NOMO-1 (cell line): ENCODE results near the gene SLC24A4.
"Not testable (repeated sequence)": the region's sequence is repeated elsewhere in the genome, so short reads cannot be mapped to it uniquely, and the experiment has no call there.

Experiments used
- DNase-seq, 2 experiments: peaks; one replicate each; lab custom pipeline; 2025; ENCODE audit not compliant: unreplicated experiment in 2 of 2; lab: John Stamatoyannopoulos, UW

The SLC24A4 gene

GRCh38 chr14:92515546-92516343 lies 192.8 kb downstream of the SLC24A4 start:
- peak; percentile 17 to 77 for DNase-seq

- DNase-seq = no peak
Measured at GRCh38 chr14:92516344-92516965, 193.5 kb downstream of the SLC24A4 start.

DNA sequence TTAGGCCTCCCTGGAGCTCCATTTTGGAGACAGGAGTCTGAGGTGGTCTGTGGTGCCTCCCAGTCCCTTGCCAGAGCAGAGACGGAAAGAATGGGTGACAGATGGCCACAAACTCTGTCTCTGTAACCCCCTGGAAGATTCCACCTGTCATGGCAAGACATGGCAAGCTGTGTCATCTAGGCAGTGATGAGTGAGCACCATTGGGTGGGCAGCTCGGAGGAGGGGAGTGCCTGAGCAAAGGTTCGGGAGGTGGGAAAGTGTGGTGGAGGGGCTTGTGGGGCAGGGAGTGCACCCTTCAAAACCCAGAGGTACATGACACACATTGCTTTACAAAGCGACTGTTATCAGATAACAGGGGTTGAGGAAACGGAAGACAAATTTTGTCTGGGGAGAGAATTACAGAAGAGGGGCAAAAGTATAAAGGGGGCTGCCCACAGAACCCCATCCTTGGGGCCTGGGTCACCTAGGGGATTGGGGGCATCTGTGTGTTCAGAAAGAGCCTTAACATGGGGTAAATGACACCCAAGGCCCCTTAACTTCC lies 194.1 kb downstream of the SLC24A4 start:
- DNase-seq = no peak

DNA sequence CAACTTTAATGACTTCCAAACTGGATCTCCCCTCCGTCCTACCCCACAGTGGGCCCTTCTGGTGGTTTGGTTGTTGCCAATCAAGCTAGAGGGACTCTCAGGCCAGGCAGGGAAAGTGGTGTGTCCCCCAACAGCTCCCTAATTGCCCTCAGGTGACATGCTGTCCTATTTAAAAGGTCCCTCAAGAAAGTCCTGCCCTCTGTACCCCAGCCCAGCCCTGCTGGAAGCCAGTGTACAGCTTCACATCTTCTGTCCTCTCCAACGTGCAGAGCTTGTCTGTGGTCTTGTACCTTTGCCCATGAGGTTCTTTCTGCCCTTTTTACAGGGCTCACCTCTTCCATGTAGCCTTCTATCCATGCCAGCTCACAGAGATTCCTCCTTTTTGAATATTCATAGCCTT lies 194.8 kb downstream of the SLC24A4 start:
- DNase-seq = no peak

- DNase-seq = no peak
Measured at GRCh38 chr14:92519246-92520101, 196.5 kb downstream of the SLC24A4 start.

DNA sequence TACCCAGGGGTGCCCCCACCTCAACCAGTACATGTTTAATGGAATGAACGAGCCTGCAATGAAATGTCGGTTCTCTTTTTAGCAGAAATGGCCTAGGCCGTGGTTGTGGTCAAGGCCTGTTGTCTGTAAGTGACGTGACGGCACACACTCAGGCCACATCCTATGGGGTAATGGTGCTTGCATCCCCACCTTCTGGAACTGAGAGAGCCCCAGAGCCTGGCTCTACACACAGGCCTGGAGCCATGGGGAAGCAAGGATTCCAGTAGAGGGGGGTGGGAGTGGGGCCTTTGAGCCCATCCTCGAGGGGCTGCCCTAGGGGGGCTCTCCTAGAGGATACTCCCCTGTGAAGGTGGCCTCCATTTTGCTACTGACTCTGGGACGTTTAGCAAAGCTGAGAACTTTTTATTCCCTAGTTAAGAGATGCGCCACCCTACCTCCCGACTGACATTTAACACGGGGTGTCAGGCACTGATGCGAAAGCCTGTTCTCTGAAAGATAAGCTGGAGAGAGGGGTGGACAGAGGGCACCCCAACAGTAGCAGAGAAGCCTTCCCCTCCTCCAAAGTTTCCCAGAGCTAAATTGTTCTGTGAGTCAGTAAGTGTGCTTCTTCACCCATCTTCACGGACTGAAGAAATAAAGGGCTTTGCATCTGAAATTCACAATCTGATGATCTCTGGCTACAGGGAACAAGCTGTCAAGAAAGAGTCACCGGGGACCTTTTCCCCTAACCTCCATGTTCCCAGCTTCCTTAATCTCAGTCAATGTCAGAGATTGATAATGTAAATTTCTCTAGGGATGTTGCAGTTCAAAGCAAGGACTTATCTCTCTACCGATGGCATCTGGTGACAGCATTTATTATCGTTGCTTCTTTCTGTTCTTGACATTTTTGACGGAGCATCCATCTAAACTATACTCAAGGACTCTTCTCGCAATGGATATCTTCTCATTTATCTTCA lies 197.4 kb downstream of the SLC24A4 start:
- DNase-seq = peak; percentile 46 to 56

DNA sequence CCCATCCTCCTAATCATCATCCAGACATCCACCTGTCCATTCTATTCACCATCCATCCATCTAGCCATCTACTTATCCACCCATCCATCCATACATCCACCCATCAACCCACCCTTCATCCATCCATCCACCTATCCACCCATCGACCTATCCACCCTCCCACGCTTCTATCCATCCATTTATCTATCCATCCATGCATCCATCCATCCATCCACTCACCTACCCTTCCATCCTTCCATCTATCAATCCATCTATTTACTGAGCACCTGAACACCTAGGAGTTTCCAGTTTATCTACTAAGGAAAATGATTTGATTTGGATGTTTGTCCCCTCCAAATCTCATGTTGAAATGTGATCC lies 198.1 kb downstream of the SLC24A4 start:
- DNase-seq = no peak

GRCh38 chr14:92523752-92524151 lies 200.8 kb downstream of the SLC24A4 start:
- DNase-seq = no peak

DNA sequence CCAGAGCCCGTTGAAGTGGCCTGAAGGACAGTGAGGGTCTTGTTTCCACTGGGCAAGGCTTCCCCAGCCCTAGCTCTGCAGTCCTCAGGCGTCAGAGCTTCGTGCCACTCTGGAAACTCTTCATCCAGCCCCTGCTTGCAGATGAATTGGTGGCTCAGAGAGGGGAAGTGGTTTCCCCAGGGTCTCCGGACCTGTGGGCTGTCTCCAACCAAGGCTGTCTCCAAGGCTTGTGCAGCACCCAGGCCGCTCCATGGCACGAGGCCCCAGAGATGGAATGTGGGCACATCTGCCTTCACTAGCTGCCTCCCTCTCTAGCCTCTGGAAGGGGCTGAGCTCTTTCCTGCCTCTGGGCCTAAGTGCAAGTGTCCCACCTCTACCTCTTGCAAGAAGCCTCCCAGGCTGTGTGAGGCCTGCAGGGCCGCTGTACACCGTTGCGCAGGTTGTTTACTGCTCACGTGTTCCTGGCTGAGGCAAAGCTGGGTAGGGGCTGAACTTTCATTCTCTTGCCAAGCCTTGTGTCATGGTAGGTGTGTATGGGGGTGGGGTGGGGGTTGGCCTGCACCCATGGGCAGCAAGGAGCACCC lies 201.7 kb downstream of the SLC24A4 start:
- no peak for DNase-seq

DNA sequence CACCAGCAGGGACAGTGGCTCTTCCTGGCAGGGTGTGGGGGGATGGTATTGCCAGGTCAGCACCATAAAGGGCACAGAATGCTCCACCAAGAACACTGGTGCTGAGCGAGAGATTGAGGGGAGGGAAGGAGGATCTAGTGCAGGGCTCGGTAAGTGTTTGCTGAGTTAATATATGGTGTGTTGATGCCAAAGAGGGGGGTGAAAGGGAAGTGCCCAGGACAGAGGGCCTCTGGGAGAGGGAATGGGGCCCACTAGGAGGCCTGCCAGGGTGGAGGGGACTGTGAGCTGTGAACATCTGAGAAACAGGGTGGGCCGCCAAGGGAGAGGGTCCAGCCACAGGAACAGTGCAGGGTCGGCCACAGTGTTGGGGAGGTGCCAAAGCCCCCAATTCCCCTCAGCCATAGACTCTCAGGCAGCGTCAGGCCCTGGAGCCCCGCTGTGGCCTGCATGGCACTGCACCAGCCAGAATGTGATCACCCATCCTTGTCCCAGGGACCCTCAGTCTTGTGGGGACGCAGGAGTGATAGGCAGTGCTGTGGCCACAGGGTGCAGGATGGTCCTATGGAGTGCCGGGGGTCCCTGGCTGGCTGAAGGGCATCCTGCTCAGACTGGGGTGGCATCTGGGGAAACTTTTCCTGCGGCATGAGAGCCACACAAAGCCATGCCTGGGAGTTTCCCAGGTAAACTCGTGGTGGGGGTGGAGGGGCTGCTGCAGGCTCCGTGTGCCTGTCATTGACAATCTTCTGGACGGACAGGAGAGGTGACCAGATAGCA lies 202.5 kb downstream of the SLC24A4 start:
- DNase-seq = no peak

- no peak for DNase-seq
Measured at GRCh38 chr14:92527721-92528120, 204.8 kb downstream of the SLC24A4 start.

GRCh38 chr14:92528486-92529100 lies 205.6 kb downstream of the SLC24A4 start:
- DNase-seq = no peak

DNA sequence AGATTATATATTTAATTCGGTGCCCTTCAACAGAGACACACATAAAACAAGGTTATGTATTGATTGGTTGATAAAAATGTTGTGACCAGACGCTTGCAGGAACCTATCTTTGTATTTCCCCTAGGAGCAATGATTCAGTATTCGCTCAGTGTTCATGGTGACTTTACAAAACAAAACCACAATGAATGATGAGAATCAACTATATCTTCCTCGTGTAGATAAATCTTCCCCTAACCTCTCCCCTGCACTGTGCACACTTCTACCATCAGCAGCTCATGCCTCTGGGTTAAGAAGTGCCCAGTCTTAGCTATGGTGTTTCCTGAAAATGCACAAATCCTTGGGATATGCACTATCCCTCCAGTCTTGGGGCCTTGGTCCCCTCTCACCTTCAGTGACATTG lies 206.9 kb downstream of the SLC24A4 start:
- DNase-seq = no peak

- DNase-seq = no peak
Measured at GRCh38 chr14:92531106-92531873, 208.3 kb downstream of the SLC24A4 start.

GRCh38 chr14:92532490-92533163 lies 209.7 kb downstream of the SLC24A4 start:
- DNase-seq = no peak

- no peak for DNase-seq
Measured at GRCh38 chr14:92534932-92535643, 212.1 kb downstream of the SLC24A4 start.

GRCh38 chr14:92536231-92536630 lies 213.3 kb downstream of the SLC24A4 start:
- not testable (repeated sequence) for DNase-seq
